HFF-Myc (cell line): ENCODE measurements around the gene IGSF9B.

Experiments used
- DNase-seq: peaks from one replicate; pipeline ENCODE4 v3.0.0-alpha.2; 2011; ENCODE audit warnings: low read depth; ENCODE audit errors: extremely low read depth
- H3K4me3 ChIP-seq: replicated peaks from 2 replicates; pipeline ENCODE4 v1.5.1; 2011; ENCODE audit warnings: low read depth, mild to moderate bottlenecking, control low read depth, low read length
- CTCF ChIP-seq: IDR thresholded peaks from 2 replicates; pipeline ENCODE4 v1.5.1; 2012; ENCODE audit warnings: mild to moderate bottlenecking, low read depth, low read length, control low read depth; ENCODE audit errors: missing control alignments

The IGSF9B gene

GRCh38 chr11:133935551-133935910, 21.2 kb downstream of the IGSF9B start:
- H3K4me3 ChIP-seq = no peak overlapping the region
- TF ChIP-seq CTCF = no peak
- no peak for DNase-seq

DNA sequence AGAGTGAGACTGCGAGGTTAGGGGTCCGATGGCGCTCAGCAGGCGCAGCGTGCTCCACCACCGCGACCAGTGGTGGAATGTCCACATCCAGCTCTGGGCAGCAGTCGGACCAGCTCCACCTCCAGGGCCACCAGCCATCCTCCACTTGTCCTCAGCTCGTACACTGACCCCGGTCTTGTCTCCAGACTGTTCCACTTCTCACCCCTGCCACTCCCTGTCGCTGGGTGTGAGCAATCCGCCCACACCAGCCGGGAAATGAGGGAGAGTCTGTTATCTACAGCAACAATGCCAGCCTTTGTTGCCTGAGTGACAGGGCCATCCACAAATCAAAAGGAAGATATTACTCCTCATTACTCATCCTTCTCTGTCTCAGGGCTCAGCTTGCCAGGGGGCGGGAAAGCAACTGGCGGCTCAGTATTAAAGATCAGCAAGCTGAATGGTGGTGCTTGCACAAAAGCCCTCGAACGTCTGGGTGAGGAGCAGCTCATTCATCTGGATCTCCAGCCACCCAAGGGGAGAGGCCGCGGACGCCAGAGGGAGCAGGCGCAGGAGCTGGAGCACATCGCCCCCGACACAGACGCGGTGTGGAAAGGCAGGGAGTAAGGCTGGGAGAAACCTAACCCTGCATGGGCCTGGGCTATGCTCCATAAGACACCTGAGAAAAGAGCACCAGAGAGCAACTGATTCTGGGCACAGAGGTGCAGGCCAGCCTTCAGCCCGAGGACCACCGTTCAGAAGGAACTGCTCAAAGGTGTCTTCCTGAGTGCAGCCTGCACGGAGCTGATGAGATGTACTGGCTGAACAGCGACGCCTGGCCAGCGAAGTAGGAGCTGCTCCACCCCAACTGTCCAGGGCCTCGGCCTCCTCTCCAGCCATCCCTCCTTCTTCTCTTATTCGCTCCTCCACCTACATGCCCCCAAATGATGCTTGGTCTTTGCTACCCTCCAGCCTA, 21.9 kb downstream of the IGSF9B start:
- no peak overlapping the region for H3K4me3 ChIP-seq
- DNase-seq = no peak
- no peak for TF ChIP-seq CTCF

GRCh38 chr11:133934096-133934495, 22.7 kb downstream of the IGSF9B start:
- H3K4me3 ChIP-seq = no peak overlapping the region
- TF ChIP-seq CTCF = no peak
- no peak for DNase-seq

DNA sequence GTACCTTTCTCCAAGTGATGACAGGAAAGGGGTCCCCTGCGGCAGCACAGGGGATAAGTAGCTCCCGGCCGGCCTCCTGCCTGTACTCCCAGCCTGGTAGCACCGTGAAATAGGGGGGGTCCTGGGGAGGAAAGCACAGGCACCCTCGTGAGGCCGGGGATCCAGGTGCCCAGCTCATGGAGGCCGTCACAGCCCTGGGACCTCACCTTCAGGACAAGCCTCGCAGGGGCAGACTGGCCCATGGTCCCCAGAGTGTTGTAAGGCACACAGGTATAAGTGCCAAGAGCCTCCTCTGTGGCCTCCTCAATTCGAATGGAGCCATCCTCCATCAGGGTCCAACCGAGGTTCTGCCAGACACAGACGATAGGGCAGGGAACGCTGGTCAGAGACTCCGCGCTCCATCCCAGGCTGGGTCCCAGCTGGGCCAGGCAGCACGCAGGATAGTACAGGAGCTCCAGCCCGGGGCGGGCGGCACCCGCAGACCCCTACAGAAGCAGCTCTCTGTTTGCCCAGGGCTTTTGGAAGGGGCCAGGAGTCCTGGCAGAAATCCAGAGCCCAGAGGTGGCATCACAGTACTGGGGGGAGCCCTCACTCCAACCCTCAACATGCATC, 25.2 kb downstream of the IGSF9B start:
- no peak for TF ChIP-seq CTCF
- H3K4me3 ChIP-seq = no peak overlapping the region
- no peak for DNase-seq

DNA sequence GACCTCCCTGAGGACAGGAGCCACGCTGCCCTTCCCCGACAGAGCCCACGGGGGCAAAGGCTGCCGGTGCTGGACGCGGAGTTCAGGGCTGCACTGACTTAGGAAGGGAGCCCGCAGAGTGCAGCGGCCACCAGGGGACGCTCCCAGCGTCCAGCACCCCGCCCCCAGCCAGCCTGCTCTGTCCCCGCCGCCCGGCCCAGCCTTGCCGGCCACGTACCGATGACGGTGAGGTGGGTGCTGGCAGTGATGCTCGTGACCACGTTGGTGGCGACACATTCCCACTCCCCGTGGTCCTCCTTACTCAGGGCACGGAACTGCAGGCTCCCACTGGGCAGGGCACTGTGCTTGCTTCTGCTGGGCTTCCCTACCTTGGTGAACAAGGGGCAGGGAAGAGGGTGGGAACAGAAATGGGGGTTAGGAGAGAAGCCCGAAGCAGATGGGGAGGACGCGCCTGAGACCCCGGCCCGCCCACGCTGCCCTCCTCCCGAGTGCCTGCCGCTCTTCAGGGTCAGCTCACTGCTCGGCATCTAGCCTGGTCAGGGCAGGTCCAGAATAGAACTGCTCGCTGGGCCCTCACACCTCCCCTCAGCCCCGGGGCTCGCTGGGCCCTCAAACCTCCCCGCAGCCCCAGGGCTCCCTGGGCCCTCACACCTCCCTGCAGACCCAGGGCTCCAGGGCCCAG, 25.9 kb downstream of the IGSF9B start:
- H3K4me3 ChIP-seq = no peak overlapping the region
- DNase-seq = no peak
- TF ChIP-seq CTCF = peak; percentile 61

GRCh38 chr11:133930053-133930766, 26.6 kb downstream of the IGSF9B start:
- TF ChIP-seq CTCF = no peak
- H3K4me3 ChIP-seq = no peak overlapping the region
- DNase-seq = no peak
